Head of caudate nucleus (tissue), 42 donors: ENCODE data around the gene CYFIP2.
"Not testable (repeated sequence)": the region's sequence is repeated elsewhere in the genome, so short reads cannot be mapped to it uniquely, and the experiment has no call there.

Experiments used
- DNase-seq, 42 donors: peaks; one replicate each; pipeline versions ENCODE4 v3.0.0 to v3.0.0-alpha.2; 2020 to 2021; ENCODE audit warnings: mixed read lengths in 7 of 42
- intact Hi-C: fragments of 100-400 bp; cut with DNase I; formaldehyde crosslinking; loops from one replicate; pipeline ENCODE4 v1.15.0; 2022

CYFIP2 gene

GRCh38 chr5:157400741-157401495, 135.0 kb downstream of the CYFIP2 start:
- intact Hi-C loops = no loop called here
- no peak for DNase-seq

DNA sequence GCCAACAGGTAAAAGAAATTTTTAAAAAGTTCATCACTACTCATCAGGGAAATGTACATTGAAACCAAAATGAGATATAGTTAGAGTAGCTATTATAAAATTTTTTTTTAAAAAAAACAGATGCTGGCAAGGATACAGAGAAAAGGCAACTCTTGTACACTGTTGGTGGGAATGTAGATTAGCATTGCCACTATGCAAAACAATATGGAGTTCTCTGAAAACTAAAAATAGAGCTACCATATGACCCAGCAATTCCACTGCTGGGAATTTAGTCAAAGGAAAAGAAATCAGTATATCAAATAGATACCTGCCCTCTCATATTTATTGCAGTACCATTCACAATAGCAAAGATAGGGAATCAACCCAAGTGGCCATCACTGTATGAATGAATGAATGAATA, 149.9 kb downstream of the CYFIP2 start:
- intact Hi-C loops = no loop called here
- no peak for DNase-seq

GRCh38 chr5:157419521-157419920, 153.6 kb downstream of the CYFIP2 start:
- intact Hi-C loops, DNase-seq: not testable (repeated sequence)

DNA sequence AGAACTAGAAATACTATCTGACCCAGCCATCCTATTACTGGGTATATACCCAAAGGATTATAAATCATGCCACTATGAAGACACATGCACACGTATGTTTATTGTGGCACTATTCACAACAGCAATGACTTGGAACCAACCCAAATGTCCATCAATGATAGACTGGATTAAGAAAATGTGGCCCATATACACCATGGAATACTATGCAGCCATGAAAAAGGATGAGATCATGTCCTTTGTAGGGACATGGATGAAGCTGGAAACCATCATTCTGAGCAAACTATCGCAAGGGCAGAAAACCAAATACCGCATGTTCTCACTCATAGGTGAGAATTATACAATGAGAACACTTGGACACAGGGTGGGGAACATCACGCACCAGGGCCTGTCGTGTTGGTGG, 164.0 kb downstream of the CYFIP2 start:
- intact Hi-C loops = loop anchor here (5.0 kb wide), 1 partner anchor 42 kb away; no protein-coding TSS in a partner anchor
- DNase-seq = not testable (repeated sequence)

GRCh38 chr5:157431544-157432200, 165.7 kb downstream of the CYFIP2 start:
- DNase-seq = peak in 22 of 42 donors; percentile 9 to 82 (median 52)
- intact Hi-C loops = loop anchor here (5.0 kb wide), 1 partner anchor 41 kb away; no protein-coding TSS in a partner anchor

GRCh38 chr5:157434096-157434495, 168.2 kb downstream of the CYFIP2 start:
- intact Hi-C loops = loop anchor here (5.0 kb wide), 1 partner anchor 38 kb away; no protein-coding TSS in a partner anchor

GRCh38 chr5:157443041-157443549, 177.2 kb downstream of the CYFIP2 start:
- intact Hi-C loops = no loop called here
- no peak for DNase-seq

More at GRCh38 chr5:157434096-157434495, 168.2 kb downstream of the CYFIP2 start:
- DNase-seq = no peak

GRCh38 chr5:157444224-157444623, 178.3 kb downstream of the CYFIP2 start:
- intact Hi-C loops = no loop called here
- DNase-seq = no peak
